Measurements from ENCODE around the gene MAST3. TPM values are rescaled to one million over a fixed set of nuclear protein-coding genes. Genes with fewer than 3 reads are reported as not detected.
A peak's percentile ranks its signal among the peaks of the same experiment; 100 is the strongest.

The MAST3 gene
- total and polyA plus RNA-seq, 2 of the 8 experiments (the other 6 are each of a cell fraction or from before 2014, with no cell fraction given) = 3.4 to 9.0 TPM

DNA sequence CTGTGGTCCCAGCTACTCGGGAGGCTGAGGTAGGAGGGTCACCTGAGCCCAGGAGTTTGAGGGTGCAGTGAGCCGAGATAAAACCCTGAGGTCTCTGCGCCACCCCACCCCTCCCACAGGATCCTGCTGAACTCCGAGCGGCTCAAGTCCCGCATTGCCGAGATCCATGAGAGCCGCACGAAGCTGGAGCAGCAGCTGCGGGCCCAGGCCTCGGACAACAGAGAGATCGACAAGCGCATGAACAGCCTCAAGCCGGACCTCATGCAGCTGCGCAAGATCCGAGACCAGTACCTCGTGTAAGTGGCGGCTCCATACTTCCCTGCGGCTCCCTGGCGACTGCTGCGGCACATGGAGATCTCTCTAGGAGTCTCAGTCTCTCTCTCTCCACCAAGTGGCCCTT, 69.4 kb downstream of the MAST3 start:
- no peak overlapping the region for H2BK15ac ChIP-seq (ENCODE audit: low read length)
- no peak for TF ChIP-seq RXRA (IDR thresholded peaks at IDR 0.05; ENCODE audit: insufficient read depth, low read depth, low read length)
- TF ChIP-seq, protein P1, sequence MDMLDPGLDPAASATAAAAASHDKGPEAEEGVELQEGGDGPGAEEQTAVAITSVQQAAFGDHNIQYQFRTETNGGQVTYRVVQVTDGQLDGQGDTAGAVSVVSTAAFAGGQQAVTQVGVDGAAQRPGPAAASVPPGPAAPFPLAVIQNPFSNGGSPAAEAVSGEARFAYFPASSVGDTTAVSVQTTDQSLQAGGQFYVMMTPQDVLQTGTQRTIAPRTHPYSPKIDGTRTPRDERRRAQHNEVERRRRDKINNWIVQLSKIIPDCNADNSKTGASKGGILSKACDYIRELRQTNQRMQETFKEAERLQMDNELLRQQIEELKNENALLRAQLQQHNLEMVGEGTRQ (IDR thresholded peaks at IDR 0.05; ENCODE audit: low read length) = no peak
- no peak for TF ChIP-seq BACH1 (IDR thresholded peaks at IDR 0.05; ENCODE audit: low read length)
- TF ChIP-seq KDM1A (IDR thresholded peaks at IDR 0.05; ENCODE audit: borderline replicate concordance, low read length) = no peak
- no peak for TF ChIP-seq CREB1 (IDR thresholded peaks at IDR 0.05)
- no peak for TF ChIP-seq EZH2 (IDR thresholded peaks at IDR 0.05; ENCODE audit: low read depth, low read length, severe bottlenecking)
- TF ChIP-seq TCF12 (IDR thresholded peaks at IDR 0.05; ENCODE audit: low read depth, low read length) = no peak
- TF ChIP-seq, protein P2, sequence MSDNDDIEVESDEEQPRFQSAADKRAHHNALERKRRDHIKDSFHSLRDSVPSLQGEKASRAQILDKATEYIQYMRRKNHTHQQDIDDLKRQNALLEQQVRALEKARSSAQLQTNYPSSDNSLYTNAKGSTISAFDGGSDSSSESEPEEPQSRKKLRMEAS (IDR thresholded peaks at IDR 0.05) = no peak
- TF ChIP-seq SIRT6 (IDR thresholded peaks at IDR 0.05; ENCODE audit: low read length) = no peak
- no peak for TF ChIP-seq RBBP5 (IDR thresholded peaks at IDR 0.05; ENCODE audit: borderline replicate concordance, low read depth, low read length)
- no peak for TF ChIP-seq CBX8 (IDR thresholded peaks at IDR 0.05; ENCODE audit: borderline replicate concordance, low read depth, low read length)
- TF ChIP-seq POLR2A (IDR thresholded peaks at IDR 0.05; ENCODE audit: control extremely low read depth in 1 of 2, low read depth in 2 of 2, low read length in 2 of 2) = no peak
- no peak for TF ChIP-seq HDAC2 (IDR thresholded peaks at IDR 0.05; ENCODE audit: borderline replicate concordance in 1 of 2, low read depth in 2 of 2, low read length in 2 of 2)

More for the DNA sequence above, 69.4 kb downstream of the MAST3 start:
- Histone ChIP-seq H3K36me3 (ENCODE audit: control insufficient read depth in 2 of 4, insufficient read depth in 4 of 4, low read length in 3 of 4) (peaks cover 9 to 36% (median 23%) of the 10 kb centered on the region in 4 experiments; a peak in 7 of 8 replicates), H3K27ac (ENCODE audit: low read depth, low read length) (no peak overlapping the region), H4K8ac (ENCODE audit: extremely low read depth, insufficient read depth, low read length) (peak overlapping the region; percentile 2; the same call in 1 of the 2 replicates), H2AK5ac (ENCODE audit: low read depth, low read length) (no peak overlapping the region), H2BK20ac (ENCODE audit: low read length) (no peak overlapping the region), H2BK12ac (ENCODE audit: low read depth, low read length) (no peak overlapping the region), H3K9ac (replicated peaks in 1 of 4; ENCODE audit: extremely low read depth in 1 of 4, low read depth in 3 of 4, low read length in 3 of 4) (no peak overlapping the region), H2BK120ac (replicated peaks; ENCODE audit: low read depth, low read length) (no peak overlapping the region), H3K14ac (ENCODE audit: insufficient read length) (no peak overlapping the region), H3K79me1 (ENCODE audit: low read depth, low read length) (no peaks in the 10 kb centered on the region), H3K4ac (replicated peaks; ENCODE audit: insufficient read length, low read depth, low read length) (no peak overlapping the region), H3K18ac (ENCODE audit: extremely low read depth, low read length) (no peak overlapping the region), H4K5ac (ENCODE audit: insufficient read length, low read depth, low read length) (no peak overlapping the region), H3K4me1 (replicated peaks in 1 of 4; ENCODE audit: control insufficient read depth in 3 of 4, insufficient read depth in 4 of 4, low read length in 3 of 4) (no peaks in the 10 kb centered on the region), H3K4me3 (ENCODE audit: extremely low read depth in 1 of 4, insufficient read depth in 2 of 4, low read depth in 3 of 4, low read length in 4 of 4) (no peak overlapping the region), H2AFZ (ENCODE audit: low read length) (no peak overlapping the region), H3K79me2 (ENCODE audit: control insufficient read depth in 1 of 2, insufficient read depth in 2 of 2, low read length in 2 of 2) (no peaks in the 10 kb centered on the region), H3K23ac (ENCODE audit: insufficient read length) (no peak overlapping the region), H3K4me2 (ENCODE audit: insufficient read depth in 1 of 2, low read depth in 2 of 2, low read length in 2 of 2) (no peak overlapping the region), H4K91ac (replicated peaks; ENCODE audit: insufficient read length, low read length) (no peak overlapping the region), H2BK5ac (ENCODE audit: low read depth, low read length) (no peak overlapping the region), H3K9me3 (ENCODE audit: insufficient read depth in 2 of 2, low read depth in 1 of 2, low read length in 1 of 2) (no peaks in the 10 kb centered on the region), H3K56ac (replicated peaks; ENCODE audit: insufficient read length, low read depth, low read length) (no peak overlapping the region), H3K23me2 (ENCODE audit: low read depth, low read length) (no peaks in the 10 kb centered on the region), H3K27me3 (replicated peaks in 1 of 4; ENCODE audit: control insufficient read depth in 3 of 4, extremely low read depth in 1 of 4, insufficient read depth in 3 of 4, low read length in 3 of 4) (no peaks in the 10 kb centered on the region), H4K20me1 (replicated peaks in 1 of 2; ENCODE audit: control insufficient read depth in 1 of 2, insufficient read depth in 2 of 2, low read length in 2 of 2) (peaks cover 0 to 4% of the 10 kb centered on the region in 2 experiments)
- no peak for DNase-seq (ENCODE audit: low read depth in 1 of 2, low spot score in 2 of 2)
- POLR2A ChIA-PET (ENCODE audit: partially characterized antibody) = interaction anchor here (0.6 kb wide), 1 partner anchor 12 kb away, joined by 3 read pairs; no protein-coding TSS in a partner anchor
- FAIRE-seq = no peak
- CTCF ChIA-PET (ENCODE audit: partially characterized antibody) = interaction anchor here (0.8 to 2.5 kb wide), 9 partner anchors 10 to 106 kb away, joined by 3 to 17 read pairs (median 5); no protein-coding TSS in a partner anchor
- WGBS, 2 experiments (ENCODE audit: extremely low coverage in 1 of 2, insufficient coverage in 1 of 2, insufficient read length in 1 of 2, insufficient replicate concordance in 2 of 2, low coverage in 1 of 2, low lambda C conversion rate in 2 of 2, missing lambda C conversion rate in 1 of 2) = 94% methylated on average over 21 of the region's 21 CpGs; no CpG with 5 or more reads in 1 of the 2 experiments

Measured in H1 (cell line).